ENCODE measurements around the gene TMEM165.
"Not testable (repeated sequence)": the region's sequence is repeated elsewhere in the genome, so short reads cannot be mapped to it uniquely, and the experiment has no call there.

The TMEM165 gene

DNA sequence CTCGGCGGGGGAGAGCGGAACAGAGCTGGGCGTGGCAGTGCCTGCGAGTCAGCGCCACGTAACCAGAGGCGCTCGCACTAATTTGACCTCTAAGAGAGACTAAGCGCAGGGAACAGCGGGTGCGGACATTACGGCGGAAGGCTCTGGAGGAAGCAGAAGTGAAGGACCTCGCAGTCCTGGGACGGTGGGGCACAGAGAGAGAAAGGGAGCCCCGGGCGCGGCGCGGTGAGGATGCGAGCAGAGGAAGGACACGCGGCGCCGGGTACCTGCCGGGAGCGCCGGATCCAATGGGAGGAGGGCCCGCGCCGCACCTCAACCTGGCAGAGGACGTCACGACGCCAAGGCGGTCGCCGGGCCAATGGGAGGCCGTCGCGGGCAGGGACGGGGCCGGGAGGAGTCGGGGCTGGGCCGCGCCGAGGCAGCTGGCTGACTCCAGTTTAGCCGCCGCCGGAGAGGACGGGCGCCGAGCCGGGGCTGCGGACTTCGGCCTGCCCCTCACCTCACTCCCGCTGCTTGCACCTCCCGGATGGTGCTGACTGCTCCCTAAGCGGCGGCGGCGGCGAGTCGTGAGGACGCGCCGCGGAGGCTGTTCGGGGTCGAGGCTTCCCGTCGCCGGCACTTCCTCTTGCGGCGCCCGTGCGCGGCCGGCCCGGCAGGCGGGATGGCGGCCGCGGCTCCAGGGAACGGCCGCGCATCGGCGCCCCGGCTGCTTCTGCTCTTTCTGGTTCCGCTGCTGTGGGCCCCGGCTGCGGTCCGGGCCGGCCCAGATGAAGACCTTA lies at the start of gene TMEM165:
Gene TMEM165 (plus strand): TSS at position 429 of the 779 bp plus-strand sequence. CDS start 233 bp downstream, at position 662.
- Histone ChIP-seq H3K9ac (ENCODE audit: low read length in 5 of 5) (peak within 1 kb of the TSS; percentile 20 to 98 (median 93)), H3K27ac (ENCODE audit: low read depth, low read length) (peak within 1 kb of the TSS; percentile 95), H3K4me3 (ENCODE audit: low read depth in 1 of 5, low read length in 5 of 5) (peak within 1 kb of the TSS; percentile 78 to 93 (median 84)), H3K27me3 (ENCODE audit: control insufficient read depth in 5 of 5, insufficient read depth in 4 of 5, low read length in 5 of 5) (no peaks in the 10 kb centered on the region), H3K4me1 (ENCODE audit: control insufficient read depth in 5 of 5, insufficient read depth in 5 of 5, low read length in 5 of 5) (peaks cover 2 to 33% (median 30%) of the 10 kb centered on the region in 5 donors), H3K9me3 (ENCODE audit: control insufficient read depth in 5 of 5, low read length in 5 of 5) (no peaks in the 10 kb centered on the region), H3K36me3 (ENCODE audit: control insufficient read depth in 5 of 5, insufficient read depth in 5 of 5, low read length in 5 of 5) (peaks cover 0 to under 1% (median under 1%) of the 10 kb centered on the region in 5 donors)

GRCh38 chr4:55345980-55346850 lies 49.5 kb upstream of the TMEM165 start, which contains the start of gene SRD5A3:
TSS of gene SRD5A3 (plus strand) at chr4:55346242. CDS start at chr4:55346337, 95 bp downstream.
- H3K9me3 ChIP-seq (ENCODE audit: control insufficient read depth in 5 of 5, low read length in 5 of 5) = no peaks in the 10 kb centered on the region
- no peaks in the 10 kb centered on the region for H3K36me3 ChIP-seq (ENCODE audit: control insufficient read depth in 5 of 5, insufficient read depth in 5 of 5, low read length in 5 of 5)
- peaks cover 2 to 16% (median 13%) of the 10 kb centered on the region in 5 donors for H3K4me1 ChIP-seq (ENCODE audit: control insufficient read depth in 5 of 5, insufficient read depth in 5 of 5, low read length in 5 of 5)
- peak within 1 kb of the TSS; percentile 72 to 86 (median 78) for H3K4me3 ChIP-seq (ENCODE audit: low read depth in 1 of 5, low read length in 5 of 5)
- peak within 1 kb of the TSS; percentile 82 to 91 (median 87) for H3K9ac ChIP-seq (ENCODE audit: low read length in 5 of 5)
- H3K27me3 ChIP-seq (ENCODE audit: control insufficient read depth in 5 of 5, insufficient read depth in 4 of 5, low read length in 5 of 5) = no peaks in the 10 kb centered on the region
- H3K27ac ChIP-seq (ENCODE audit: low read depth, low read length) = peak within 1 kb of the TSS; percentile 95

- Histone ChIP-seq H3K27me3 (ENCODE audit: control insufficient read depth in 5 of 5, insufficient read depth in 4 of 5, low read length in 5 of 5) (no peaks in the 10 kb centered on the region), H3K9me3 (ENCODE audit: control insufficient read depth in 5 of 5, low read length in 5 of 5) (no peaks in the 10 kb centered on the region), H3K9ac (ENCODE audit: low read length in 5 of 5) (peak overlapping the region; percentile 67 to 91 (median 87)), H3K36me3 (ENCODE audit: control insufficient read depth in 5 of 5, insufficient read depth in 5 of 5, low read length in 5 of 5) (peaks cover 0 to 1% (median 0%) of the 10 kb centered on the region in 5 donors), H3K4me3 (ENCODE audit: low read depth in 1 of 5, low read length in 5 of 5) (peak overlapping the region; percentile 72 to 80 (median 78)), H3K27ac (ENCODE audit: low read depth, low read length) (peak overlapping the region; percentile 95), H3K4me1 (ENCODE audit: control insufficient read depth in 5 of 5, insufficient read depth in 5 of 5, low read length in 5 of 5) (peaks cover 2 to 22% (median 14%) of the 10 kb centered on the region in 5 donors)
Measured at GRCh38 chr4:55346851-55347255, 48.9 kb upstream of the TMEM165 start.

GRCh38 chr4:55347610-55348228 lies 48.0 kb upstream of the TMEM165 start:
- Histone ChIP-seq H3K9me3 (ENCODE audit: control insufficient read depth in 5 of 5, low read length in 5 of 5) (no peaks in the 10 kb centered on the region), H3K4me3 (ENCODE audit: low read depth in 1 of 5, low read length in 5 of 5) (no peak overlapping the region), H3K9ac (ENCODE audit: low read length in 5 of 5) (peak overlapping the region in 3 of 5 donors; percentile 41 to 91 (median 87)), H3K27ac (ENCODE audit: low read depth, low read length) (peak overlapping the region; percentile 95), H3K4me1 (ENCODE audit: control insufficient read depth in 5 of 5, insufficient read depth in 5 of 5, low read length in 5 of 5) (peaks cover 2 to 26% (median 14%) of the 10 kb centered on the region in 5 donors), H3K27me3 (ENCODE audit: control insufficient read depth in 5 of 5, insufficient read depth in 4 of 5, low read length in 5 of 5) (no peaks in the 10 kb centered on the region), H3K36me3 (ENCODE audit: control insufficient read depth in 5 of 5, insufficient read depth in 5 of 5, low read length in 5 of 5) (peaks cover 0 to 3% (median 0%) of the 10 kb centered on the region in 5 donors)

- H3K4me3 ChIP-seq (ENCODE audit: low read depth in 1 of 5, low read length in 5 of 5) = no peak overlapping the region
- peak overlapping the region; percentile 95 for H3K27ac ChIP-seq (ENCODE audit: low read depth, low read length)
Measured at GRCh38 chr4:55348466-55348865, 47.3 kb upstream of the TMEM165 start.

DNA sequence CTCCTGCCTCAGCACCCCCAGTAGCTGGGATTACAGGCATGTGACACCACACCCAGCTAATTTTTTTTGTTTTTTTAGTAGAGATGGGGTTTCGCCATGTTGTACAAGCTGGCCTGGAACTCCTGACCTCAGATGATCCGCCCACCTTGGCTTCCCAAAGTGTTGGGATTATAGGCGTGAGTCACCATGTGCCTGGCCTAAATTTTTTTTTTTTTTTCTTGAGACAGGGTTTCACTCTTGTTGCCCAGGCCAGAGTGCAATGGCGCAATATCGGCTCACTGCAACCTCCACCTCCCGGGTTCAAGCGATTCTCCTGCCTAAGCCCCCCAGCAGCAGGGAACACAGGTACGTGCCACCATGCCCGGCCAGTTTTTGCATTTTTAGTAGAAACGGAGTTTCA lies 44.9 kb upstream of the TMEM165 start:
- not testable (repeated sequence) for H3K9me3 ChIP-seq (ENCODE audit: control insufficient read depth in 5 of 5, low read length in 5 of 5); H3K27me3 ChIP-seq (ENCODE audit: control insufficient read depth in 5 of 5, insufficient read depth in 4 of 5, low read length in 5 of 5); H3K9ac ChIP-seq (ENCODE audit: low read length in 5 of 5); H3K36me3 ChIP-seq (ENCODE audit: control insufficient read depth in 5 of 5, insufficient read depth in 5 of 5, low read length in 5 of 5); H3K27ac ChIP-seq (ENCODE audit: low read depth, low read length); H3K4me3 ChIP-seq (ENCODE audit: low read depth in 1 of 5, low read length in 5 of 5)
- peaks cover 2 to 24% (median 9%) of the 10 kb centered on the region in 5 donors for H3K4me1 ChIP-seq (ENCODE audit: control insufficient read depth in 5 of 5, insufficient read depth in 5 of 5, low read length in 5 of 5)

More at GRCh38 chr4:55348466-55348865, 47.3 kb upstream of the TMEM165 start:
- no peak overlapping the region for H3K9ac ChIP-seq (ENCODE audit: low read length in 5 of 5)
- H3K27me3 ChIP-seq (ENCODE audit: control insufficient read depth in 5 of 5, insufficient read depth in 4 of 5, low read length in 5 of 5) = no peaks in the 10 kb centered on the region
- peaks cover 0 to 3% (median 0%) of the 10 kb centered on the region in 5 donors for H3K36me3 ChIP-seq (ENCODE audit: control insufficient read depth in 5 of 5, insufficient read depth in 5 of 5, low read length in 5 of 5)
- H3K9me3 ChIP-seq (ENCODE audit: control insufficient read depth in 5 of 5, low read length in 5 of 5) = no peaks in the 10 kb centered on the region
- H3K4me1 ChIP-seq (ENCODE audit: control insufficient read depth in 5 of 5, insufficient read depth in 5 of 5, low read length in 5 of 5) = peaks cover 2 to 26% (median 14%) of the 10 kb centered on the region in 5 donors

DNA sequence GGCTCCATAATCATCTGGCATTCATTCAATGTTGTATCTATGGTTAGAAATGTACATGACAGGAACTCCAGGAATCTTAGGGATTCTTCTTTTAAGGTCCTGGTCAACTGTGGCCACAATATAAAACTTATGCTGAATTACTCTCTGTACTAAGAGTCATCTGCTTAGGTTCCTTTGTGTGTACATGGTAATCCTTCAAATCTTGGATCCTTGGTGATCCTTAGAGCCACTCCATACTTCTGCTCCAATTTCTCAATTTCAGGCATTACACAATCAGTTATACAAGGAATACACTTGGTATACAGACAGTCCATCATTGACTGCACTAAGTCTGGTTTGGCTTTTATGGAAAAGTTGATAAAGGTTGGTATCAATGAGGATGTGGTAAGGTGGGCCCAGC lies 43.9 kb upstream of the TMEM165 start:
- Histone ChIP-seq H3K27ac (ENCODE audit: low read depth, low read length) (peak overlapping the region; percentile 55), H3K9ac (ENCODE audit: low read length in 5 of 5) (peak overlapping the region in 1 of 5 donors; percentile 28), H3K27me3 (ENCODE audit: control insufficient read depth in 5 of 5, insufficient read depth in 4 of 5, low read length in 5 of 5) (no peaks in the 10 kb centered on the region), H3K9me3 (ENCODE audit: control insufficient read depth in 5 of 5, low read length in 5 of 5) (no peaks in the 10 kb centered on the region), H3K4me1 (ENCODE audit: control insufficient read depth in 5 of 5, insufficient read depth in 5 of 5, low read length in 5 of 5) (peaks cover 2 to 23% (median 7%) of the 10 kb centered on the region in 5 donors), H3K4me3 (ENCODE audit: low read depth in 1 of 5, low read length in 5 of 5) (no peak overlapping the region), H3K36me3 (ENCODE audit: control insufficient read depth in 5 of 5, insufficient read depth in 5 of 5, low read length in 5 of 5) (peaks cover 0 to 3% (median 3%) of the 10 kb centered on the region in 5 donors)

- no peaks in the 10 kb centered on the region for H3K9me3 ChIP-seq (ENCODE audit: control insufficient read depth in 5 of 5, low read length in 5 of 5)
- no peak overlapping the region for H3K4me3 ChIP-seq (ENCODE audit: low read depth in 1 of 5, low read length in 5 of 5)
- peaks cover 0 to 21% (median 5%) of the 10 kb centered on the region in 5 donors for H3K4me1 ChIP-seq (ENCODE audit: control insufficient read depth in 5 of 5, insufficient read depth in 5 of 5, low read length in 5 of 5)
- no peak overlapping the region for H3K27ac ChIP-seq (ENCODE audit: low read depth, low read length)
- peaks cover 0 to 3% (median 3%) of the 10 kb centered on the region in 5 donors for H3K36me3 ChIP-seq (ENCODE audit: control insufficient read depth in 5 of 5, insufficient read depth in 5 of 5, low read length in 5 of 5)
- no peak overlapping the region for H3K9ac ChIP-seq (ENCODE audit: low read length in 5 of 5)
- H3K27me3 ChIP-seq (ENCODE audit: control insufficient read depth in 5 of 5, insufficient read depth in 4 of 5, low read length in 5 of 5) = no peaks in the 10 kb centered on the region
Measured at GRCh38 chr4:55352726-55353125, 43.0 kb upstream of the TMEM165 start.

DNA sequence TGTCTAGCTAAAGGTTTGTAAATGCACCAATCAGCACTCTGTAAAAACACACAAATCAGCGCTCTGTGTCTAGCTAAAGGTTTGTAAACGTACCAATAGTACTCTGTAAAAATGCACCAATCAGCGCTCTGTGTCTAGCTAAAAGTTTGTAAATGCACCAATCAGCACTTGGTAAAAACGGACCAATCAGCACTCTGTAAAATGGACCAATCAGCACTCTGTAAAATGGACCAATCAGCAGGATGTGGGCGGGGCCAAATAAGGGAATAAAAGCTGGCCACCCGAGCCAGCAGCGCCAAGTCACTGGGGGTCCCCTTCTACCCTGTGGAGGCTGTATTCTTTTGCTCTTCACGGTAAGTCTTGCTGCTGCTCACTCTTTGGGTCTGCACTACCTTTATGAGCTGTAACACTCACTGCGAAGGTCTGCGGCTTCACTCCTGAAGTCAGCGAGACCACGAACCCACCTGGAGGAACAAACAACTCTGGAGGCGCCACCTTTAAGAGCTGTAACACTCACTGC lies 42.5 kb upstream of the TMEM165 start:
- peaks cover 2 to 21% (median 5%) of the 10 kb centered on the region in 5 donors for H3K4me1 ChIP-seq (ENCODE audit: control insufficient read depth in 5 of 5, insufficient read depth in 5 of 5, low read length in 5 of 5)
- H3K9me3 ChIP-seq (ENCODE audit: control insufficient read depth in 5 of 5, low read length in 5 of 5); H3K27ac ChIP-seq (ENCODE audit: low read depth, low read length); H3K36me3 ChIP-seq (ENCODE audit: control insufficient read depth in 5 of 5, insufficient read depth in 5 of 5, low read length in 5 of 5); H3K27me3 ChIP-seq (ENCODE audit: control insufficient read depth in 5 of 5, insufficient read depth in 4 of 5, low read length in 5 of 5); H3K4me3 ChIP-seq (ENCODE audit: low read depth in 1 of 5, low read length in 5 of 5); H3K9ac ChIP-seq (ENCODE audit: low read length in 5 of 5): not testable (repeated sequence)
